Measurements from ENCODE around the gene STMN1.

DNA sequence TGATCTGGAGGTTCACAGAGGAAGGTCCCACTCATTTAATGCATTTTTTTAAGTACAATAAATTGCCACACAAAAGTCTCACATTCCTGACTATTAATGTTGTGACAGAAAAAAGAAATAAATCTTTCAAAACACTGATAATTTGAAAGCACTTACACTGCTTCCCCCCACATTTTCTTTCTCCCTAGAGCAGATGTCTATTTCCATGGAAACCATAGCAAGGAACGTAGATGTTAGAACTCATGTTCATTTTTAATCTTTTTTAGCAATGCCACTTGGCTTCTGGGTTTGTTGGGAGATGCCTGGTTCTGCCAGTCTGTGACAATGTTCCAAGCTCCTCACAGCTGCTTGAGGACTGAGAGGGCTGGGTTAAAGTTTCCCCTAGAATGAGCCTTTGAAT lies 1.9 kb upstream of the STMN1 start:
- TF ChIP-seq, protein P1, sequence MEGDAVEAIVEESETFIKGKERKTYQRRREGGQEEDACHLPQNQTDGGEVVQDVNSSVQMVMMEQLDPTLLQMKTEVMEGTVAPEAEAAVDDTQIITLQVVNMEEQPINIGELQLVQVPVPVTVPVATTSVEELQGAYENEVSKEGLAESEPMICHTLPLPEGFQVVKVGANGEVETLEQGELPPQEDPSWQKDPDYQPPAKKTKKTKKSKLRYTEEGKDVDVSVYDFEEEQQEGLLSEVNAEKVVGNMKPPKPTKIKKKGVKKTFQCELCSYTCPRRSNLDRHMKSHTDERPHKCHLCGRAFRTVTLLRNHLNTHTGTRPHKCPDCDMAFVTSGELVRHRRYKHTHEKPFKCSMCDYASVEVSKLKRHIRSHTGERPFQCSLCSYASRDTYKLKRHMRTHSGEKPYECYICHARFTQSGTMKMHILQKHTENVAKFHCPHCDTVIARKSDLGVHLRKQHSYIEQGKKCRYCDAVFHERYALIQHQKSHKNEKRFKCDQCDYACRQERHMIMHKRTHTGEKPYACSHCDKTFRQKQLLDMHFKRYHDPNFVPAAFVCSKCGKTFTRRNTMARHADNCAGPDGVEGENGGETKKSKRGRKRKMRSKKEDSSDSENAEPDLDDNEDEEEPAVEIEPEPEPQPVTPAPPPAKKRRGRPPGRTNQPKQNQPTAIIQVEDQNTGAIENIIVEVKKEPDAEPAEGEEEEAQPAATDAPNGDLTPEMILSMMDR (IDR thresholded peaks at IDR 0.05), result no peak
- TF ChIP-seq EZH2 (IDR thresholded peaks at IDR 0.05) (no peak), EZH2phosphoT487 (IDR thresholded peaks at IDR 0.05) (no peak)

All from neural progenitor cell (in vitro differentiated cells).